Activated CD4-positive, alpha-beta T cell treated with anti-CD3 and anti-CD28 coated beads for 1 hour (primary cell): Measurements from ENCODE around the gene TOLLIP.

Experiments used
- DNase-seq: peaks from one replicate; pipeline ENCODE4 v3.0.0-alpha.2; 2020

TOLLIP gene

DNA sequence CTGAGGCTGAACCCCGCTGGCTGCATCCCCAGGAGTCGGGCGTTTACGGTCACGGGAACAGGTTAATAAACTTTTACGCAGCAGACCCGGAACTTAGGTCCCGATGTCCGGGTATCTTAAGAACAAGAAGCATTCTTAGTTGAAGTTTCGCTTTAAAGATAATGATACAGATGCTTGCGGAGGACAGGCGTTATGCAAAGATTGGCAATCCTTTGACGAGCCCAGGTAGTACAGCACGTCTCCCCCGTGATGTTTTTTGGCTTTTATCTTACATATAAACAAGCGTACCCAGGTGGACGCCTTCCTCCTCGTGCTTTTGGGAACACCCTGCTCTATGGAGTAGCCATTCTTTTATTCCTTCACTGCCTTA is 871 bp upstream of the TOLLIP start:
- no peak for DNase-seq

DNA sequence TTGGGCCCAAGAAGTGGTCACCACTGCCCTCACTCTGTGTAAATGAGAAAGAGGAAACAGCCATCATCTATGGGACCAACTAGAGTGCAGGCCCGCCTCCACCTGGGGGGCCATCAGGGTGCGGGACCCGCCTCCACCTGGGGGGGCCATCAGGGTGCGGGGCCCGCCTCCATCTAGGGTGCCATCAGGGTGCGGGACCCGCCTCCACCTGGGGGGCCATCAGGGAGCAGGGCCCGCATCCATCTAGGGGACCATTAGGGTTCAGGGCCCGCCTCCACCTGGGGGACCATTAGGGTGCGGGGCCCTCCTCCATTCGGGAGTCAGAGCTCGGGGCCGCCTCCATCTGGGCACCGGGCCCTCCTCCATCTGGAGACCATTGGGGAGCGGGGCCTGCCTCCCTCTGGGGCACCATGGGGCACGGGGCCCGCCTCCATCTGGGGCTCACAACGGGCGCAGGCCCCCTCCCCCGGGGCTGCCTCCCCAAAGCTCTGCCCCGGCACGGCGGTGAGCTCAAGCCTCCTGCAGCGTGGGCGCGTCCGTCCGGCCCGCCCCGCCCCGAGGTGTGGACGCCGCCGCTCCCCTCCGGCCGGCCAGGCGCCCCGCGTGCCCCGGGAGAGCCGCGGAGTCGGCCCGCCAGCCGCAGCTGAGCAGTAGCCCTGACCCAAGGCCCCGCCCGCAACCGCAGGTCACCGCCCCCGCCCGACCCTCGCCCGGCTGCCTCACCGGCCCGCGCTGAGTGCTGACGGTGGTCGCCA is 512 bp downstream of the TOLLIP start:
- DNase-seq = no peak

DNA sequence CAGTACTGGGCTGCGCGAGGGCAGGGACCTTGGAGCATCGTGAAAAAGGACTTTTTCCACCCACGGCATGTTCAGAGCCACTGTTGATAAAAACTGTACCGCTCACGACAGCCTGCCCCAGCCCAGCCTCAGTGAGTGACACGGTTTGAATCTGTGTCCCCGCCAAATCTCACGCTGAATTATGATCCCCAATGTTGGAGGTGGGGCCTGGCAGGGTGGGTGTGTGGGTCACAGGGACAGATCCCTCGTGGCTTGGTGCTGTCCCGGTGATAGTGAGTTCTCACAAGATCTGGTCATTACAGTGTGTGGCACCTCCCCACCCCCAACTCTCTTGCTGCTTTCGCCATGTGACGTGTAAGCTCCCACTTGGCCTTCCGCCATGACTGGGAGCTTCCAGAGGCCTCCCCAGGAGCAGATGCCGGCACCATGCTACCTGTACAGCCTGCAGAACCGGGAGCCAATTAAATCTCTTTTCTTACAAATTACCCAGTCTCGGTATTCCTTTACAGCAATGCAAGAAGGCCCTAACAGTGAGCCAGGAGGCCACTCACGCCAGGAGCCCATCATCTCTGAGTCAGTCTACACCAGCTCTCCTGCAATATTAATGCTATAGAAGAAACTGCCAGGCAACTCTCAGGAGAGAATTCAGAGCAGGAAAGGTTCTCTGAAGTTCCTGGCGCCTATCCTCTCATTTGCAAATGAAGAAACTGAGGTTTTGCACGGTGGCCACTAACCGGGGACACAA is 1.3 kb downstream of the TOLLIP start:
- no peak for DNase-seq

DNA sequence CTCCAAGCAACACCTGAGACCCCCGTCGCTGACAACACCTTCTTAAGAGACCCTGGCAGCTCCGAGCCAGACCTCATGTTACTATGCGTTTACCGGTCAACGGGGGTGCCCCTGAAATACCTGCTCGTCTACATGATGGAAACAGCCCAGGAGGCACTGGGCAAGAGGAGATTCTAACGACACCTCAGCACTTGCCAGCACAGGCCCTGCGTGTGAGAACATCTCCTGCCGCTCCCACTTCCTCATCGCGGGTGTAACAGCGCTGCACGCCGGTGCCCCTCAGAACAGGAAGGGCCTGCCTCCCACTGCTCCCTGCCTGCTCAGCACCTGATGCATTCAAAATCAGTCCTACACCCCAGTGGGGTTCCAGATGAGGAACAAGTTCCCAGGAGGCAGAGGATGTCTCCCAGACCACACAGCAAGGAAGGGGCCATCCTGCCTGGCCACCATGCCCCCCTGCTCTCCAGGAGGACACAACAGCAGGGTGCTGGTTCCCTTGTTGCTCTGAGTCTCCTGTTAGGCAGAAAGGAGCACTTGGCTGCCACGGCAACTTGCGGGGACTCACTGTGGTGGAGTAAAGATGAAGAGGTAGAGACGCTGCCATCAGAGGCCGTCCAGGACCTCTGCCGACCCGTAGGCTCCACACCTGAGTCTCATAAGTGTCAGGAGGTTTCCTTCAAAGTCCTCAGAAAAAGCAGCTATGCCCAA is 2.1 kb downstream of the TOLLIP start:
- no peak for DNase-seq

DNA sequence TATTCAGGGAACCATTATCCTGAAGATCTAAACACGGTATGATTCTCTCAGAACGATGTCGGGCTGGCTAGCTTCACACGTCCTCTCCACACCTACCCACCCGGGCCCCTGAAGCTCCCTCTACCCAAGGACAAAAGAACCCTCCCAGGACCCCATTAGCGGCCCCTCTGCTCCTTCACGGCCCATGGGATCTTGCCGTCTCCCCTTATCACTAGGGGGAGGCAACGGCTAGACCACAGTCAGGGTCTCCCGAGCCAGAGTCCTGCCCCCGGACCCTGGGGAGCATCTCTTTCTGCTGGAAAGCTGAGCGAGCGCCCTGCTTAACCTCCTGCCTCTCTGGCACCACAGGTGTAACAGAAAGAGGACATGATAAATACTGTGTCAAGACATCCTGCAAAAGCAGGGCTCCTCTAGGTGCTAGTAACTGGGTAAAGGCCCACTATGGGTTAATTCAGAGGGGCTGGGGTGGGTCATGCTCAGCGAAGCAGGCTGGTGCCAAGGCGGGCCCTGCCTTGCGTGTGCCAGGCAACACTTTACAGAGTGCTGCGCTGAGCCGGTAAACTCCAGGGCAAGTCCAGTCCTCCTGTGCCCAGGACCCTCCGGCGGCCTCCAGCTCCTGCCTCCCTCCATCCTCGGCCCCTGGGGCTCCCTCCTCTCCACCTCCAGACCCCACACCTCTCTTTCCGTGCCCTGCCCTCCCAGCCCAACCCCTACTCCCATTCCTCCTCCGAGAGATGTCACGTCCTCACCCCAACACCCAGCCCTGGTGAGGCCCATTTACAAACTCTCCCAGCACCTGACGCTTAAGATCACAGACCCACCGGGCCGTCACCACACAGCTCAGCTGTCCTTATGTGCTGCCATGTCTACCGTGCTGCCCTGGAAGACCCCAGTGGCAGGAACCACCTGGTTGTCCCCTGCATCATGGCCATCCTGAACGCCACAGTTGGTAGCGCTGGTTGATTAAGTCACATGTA is 3.0 kb downstream of the TOLLIP start:
- no peak for DNase-seq

DNA sequence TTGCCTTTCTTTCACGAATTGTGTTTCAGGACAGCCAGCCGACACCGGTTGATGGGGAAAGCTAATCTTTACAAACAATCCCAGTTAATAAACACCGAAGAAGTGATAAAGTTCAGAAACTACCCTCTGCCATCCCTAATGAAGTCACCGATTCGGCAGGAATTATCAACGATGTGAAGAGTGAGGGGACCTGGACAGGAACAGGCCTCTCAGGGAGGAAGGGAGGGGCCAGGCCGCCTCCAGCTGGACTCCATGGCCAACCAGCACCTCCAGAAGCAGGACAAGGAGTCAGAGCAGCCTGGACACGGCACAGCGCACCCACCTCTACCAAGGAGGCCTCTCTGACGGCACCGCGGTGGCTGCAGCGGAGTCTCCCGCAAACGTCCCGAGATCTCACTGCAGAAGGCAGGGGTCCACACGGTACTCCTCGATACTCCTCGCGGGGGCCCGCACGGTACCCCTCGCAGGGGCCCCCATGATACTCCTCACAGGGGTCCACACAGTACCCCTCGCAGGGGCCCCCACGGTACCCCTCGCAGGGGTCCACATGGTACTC is 3.9 kb downstream of the TOLLIP start:
- DNase-seq = no peak

DNA sequence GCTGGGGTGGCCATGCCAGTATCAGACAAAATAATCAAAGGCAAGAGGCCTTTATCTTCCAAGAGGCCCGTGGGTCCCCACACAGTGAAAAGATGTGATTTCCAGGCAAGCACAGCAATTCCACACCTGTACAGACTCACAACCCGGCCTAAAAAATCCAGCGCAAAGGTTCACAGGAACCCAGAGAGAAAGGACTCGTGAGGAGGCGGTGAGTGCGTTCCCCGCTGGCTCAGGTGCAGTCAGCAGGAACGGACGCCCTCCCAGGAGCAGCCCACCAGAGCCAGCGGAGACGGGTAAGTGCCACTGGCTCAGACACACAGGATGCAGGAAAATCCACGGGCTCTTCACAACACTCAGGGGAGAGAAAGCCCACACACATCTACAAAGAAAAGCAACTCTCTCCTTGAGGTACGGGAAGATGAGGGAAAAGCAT is 4.4 kb downstream of the TOLLIP start:
- no peak for DNase-seq

DNA sequence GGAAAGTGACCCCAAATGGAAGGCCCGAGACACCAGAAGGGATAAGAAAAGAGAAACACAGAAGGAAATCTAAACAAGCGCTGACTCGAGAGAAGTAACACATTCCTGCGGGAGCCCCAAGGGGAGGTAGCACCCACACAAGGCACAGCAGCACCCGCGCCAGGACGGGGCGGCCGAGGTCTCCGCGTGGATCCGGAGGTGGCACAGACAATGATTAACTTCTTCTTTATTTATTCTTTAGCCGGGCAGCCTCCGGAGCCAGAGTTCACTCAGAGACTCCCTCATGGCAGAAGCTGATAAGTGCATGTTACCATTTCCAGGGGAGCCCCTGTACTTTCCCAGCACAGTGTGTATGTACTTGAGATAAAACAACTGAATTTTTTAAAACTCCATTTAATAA is 5.1 kb downstream of the TOLLIP start:
- DNase-seq = no peak

DNA sequence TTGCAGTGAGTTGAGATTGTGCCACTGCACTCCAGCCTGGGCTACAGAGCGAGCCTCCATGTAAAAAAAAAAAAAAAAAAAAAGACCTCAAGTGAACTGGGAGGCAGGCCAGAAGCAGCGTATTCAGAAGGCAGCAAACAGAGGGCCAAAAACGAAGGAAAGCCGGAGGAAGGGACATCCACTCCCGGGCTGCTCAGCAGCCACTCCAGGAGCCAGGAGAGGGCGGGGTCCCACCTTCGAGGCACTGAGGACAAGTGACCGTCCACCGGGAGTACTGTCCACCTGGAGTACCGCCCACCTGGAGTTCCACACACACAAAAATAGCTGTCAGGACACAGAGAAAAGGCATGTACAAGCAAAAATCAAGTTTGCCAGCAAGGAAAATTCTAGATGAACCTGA is 5.5 kb downstream of the TOLLIP start:
- DNase-seq = no peak

DNA sequence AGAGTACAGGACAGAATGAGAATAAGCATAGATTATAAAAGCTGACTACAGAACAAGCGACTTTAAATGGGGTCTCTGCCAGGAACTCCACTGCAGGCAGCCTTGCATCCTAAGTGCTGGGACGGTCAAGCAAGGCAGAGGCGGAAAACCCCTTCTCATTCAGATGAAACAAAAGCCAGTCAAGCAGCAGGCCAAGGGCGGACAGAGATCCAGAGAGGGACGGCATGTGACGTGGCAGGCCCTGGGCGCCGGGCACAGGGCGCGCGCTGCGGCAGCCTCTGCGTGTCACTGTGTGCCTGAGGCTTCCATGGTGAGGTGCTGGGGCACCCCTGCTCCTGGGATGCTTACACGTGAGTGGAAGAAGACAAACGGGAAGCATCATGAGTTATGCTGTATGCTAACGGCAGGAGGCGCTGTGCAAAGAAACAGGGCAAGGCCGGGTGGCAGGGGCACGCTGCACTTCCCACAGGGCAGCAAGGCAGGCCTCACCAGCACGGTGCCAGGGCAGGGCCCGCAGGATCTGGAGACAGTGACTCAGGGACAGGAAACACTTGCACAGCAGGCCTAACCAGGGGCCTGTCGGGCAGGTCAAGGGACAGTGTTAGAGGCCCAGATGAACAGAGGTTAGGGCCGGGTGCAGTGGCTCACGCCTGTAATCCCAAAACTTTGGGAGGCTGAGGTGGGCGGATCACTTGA is 6.2 kb downstream of the TOLLIP start:
- DNase-seq = no peak

DNA sequence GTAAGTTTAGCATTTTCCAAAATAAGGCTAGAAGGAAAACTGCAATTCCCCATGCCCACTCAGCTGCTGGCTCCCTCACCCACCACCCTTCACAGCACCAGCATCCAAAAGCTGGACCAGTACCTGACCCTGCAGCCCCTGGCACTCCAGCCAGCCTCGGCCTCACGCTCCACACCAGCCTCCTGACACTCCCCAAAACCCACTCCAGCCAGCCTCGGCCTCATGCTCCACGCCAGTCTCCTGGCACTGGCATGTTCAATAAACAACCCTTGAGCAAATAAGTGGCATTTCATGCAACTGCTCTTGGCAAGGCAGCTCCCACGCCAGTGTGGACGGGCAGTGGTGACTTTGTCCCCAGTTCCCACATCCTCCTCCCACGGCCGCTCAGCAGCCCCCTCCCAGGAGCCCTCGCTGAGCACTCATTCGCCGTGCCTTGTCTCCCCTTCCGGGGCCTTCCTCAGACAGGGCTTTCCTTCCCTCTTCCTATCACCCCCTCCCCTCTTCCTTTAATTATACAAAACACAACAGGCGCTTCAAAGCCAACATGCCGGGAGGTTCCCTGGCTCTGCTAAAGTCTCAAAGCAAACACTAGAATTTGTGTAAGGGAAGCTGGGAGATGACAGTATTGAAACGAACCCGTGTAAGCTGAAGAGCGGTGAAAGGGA is 6.8 kb downstream of the TOLLIP start:
- no peak for DNase-seq

DNA sequence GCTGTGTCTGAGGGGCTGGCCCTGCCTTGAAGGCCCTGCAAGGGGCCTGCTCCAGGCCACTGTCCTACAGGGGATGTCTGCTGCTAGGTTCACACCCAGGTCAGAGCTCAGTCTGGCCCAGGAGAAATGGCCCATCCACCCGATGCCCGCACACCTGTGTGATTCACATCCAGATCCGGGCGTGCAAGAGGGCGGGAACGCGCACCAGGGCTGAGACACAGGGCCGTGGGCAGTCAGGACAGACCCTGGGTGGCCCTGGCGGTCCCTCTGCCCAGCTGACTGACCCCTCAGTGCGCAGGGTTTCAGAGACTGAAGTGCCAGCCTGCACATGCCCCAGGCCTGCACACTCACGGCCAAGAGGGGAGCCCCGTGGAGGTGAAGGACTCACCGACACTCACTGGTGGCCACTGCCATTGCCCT is 7.4 kb downstream of the TOLLIP start:
- DNase-seq = no peak

DNA sequence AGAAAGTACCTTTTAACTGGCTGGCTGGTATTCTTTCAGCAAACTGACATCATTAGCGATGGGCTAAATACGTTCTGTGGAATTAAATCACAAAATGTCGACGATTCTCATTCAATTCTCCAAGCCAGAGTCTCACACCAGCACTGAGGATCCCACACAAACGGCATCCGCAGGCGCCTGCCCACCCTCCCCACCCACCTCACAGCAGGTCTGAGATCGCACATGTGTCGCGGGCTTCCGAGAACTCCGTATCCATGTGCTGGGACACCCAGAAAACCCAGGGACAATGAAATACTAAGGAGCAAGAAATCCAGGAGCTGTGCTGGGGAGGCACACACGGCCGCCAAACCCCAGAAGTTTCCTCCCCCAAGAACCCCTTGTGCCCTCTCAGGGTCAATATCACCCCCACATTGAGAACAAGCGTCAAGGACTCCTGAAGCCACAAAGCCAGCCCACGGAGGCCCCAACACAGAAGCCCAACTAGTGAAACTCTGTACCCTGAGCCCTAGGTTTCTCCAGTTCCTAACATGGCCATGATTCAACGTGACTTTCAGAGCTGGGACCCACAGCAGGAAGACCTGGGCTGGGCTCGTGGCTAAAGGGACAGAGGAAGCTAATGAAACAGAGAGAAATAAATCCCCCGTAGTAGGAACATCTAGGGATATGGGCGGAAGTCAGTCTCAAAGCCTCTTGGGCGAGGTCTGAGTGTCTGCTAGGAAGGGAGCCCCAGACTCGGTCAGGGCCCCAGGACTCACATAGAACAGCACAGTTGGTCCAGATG is 8.0 kb downstream of the TOLLIP start:
- DNase-seq = no peak

DNA sequence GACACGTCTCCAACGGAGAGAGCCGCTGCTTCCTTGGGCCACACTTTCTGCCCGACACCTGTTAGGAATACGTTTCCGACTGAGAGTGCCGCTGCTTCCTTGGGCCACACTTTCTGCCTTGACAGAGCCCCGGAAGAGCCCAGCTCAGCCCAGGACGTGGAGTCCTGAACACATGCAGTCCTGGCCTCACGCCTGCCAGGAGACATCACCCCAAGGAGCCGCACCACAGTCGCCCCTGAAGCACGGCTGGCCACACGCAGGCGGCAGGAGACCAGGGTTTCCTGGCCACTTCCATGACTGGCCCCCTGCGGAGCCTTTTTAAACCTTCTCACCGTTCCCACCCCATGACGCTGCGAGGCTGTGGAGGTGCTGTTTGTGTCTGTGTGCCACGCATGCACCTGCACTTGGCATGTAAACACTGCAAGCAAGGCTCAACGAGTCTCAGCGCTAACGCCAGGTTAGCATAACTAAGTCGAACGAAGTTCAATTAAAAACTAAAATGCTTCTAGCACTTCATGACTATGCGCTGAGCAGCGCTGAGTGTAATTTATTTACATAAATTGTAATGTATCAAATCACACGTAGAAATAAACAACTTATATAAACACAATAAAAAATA is 8.8 kb downstream of the TOLLIP start:
- DNase-seq = no peak

DNA sequence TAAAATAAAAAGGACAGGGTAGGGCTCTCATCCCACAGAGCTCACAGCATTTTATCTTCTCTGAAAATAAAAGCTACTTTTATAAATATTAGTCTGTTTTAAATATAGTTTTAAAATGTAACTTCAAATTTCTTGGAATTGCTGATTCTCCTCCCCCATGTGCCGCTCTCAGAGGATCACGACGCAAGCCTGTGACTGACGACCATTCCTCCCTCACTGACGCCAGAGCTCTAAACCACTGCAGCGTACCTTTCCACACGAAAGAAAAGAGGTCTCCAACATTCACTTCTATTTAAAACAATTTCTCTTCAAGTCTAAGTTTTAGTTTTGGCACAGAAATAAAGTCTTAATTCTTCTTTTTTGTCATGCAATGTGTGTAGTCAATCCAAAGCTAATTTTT is 9.3 kb downstream of the TOLLIP start:
- no peak for DNase-seq

DNA sequence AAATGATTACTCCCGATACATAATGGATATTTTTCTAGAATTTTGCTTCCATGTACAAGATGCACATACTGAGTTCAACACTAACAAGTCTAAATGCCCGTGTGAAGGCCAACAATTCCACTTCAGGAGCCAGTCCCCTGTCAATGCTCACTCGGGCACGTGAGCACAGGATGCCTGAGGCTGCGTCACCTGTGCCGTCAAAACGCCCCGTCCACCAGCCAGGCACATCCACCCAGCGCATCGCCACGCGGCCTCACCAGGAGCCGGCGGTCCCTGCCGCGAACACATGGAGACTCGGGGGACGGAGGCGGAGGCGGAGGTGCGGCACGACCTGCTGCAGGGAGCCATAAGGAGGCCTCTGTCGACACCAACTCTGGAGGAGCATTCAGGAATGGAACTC is 9.8 kb downstream of the TOLLIP start:
- no peak for DNase-seq

DNA sequence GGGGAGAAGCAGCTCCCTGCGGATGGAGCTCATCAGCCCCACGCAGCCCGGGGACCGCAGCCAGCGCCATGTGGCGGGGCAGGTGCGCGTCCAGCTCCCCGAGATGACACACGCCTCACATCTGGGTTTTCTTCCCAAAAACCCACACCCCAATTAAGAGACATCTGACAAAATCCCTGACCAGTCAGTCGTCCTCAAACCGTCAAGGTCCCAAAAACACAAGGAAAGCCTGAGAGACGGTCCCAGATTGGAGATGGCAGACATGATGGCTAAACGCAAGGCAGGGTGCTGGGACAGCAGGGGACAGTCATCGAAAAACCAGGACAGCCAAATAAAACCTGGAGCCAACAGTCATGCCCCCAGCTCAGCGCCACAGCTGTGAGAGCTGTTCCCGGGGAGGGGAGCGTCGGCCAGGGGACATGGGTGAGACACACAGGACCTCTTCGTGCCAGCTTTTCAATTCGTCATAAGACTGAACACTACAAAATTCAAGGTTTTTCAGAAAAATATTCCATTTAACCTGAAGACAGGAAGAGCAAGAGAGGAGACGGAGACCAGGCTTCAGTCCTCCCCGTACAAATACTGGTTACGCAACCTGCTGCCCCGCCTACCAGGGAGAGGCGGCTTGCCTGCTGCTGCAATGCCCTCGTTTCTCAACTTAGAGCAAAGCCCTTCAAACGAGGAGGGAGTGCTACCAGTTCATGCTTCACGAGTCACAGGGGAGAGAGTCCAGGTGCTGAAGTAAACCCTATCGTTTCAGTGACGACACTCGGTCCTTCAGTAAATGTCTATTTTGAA is 10.5 kb downstream of the TOLLIP start:
- no peak for DNase-seq

DNA sequence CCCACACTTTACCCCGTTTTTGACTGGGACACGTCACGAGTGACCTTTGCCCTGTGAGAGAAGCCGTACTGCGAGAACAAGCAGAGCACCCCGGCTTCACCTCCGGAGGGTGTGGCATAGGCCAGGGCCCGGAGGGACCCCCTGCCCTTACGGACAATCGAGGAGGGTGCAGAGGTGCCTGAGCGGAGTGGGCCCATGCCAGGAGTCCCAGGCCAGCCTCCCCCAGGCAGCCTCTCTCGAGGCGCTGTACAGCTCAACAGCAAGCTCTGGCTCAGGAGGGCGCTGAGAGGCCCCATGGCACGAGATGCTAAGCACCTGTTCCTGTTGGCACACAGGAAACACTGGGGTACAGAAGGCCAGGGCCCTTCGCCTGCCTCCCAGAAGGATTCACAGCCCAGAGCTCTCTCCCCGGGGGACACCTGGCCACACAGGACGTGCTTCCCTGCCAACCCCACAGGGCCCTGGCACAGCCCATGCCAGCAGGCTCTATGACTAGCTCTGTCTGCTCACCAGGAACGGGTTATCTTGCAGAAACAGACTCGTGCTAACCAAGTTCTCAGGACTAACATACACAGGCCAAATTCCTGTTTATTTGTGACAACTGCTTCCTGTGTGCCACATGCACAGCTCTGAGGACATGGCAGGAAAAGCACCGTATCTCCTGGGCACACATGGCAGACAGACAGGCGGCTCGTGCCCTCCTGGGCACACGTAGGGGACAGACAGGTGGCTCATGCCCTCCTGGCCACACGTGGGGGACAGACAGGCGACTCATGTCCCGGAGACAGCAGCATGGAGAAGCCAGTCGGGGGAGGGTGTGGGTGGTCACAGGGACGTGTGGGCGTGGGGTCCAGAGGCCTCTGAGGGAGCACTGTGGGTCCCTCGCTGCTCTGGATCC is 11.6 kb downstream of the TOLLIP start:
- no peak for DNase-seq
